Amygdala (tissue), 56 donors: ENCODE measurements around the gene RAB1B.
A peak's percentile ranks its signal among the peaks of the same experiment; 100 is the strongest.

Source experiments
- DNase-seq, 56 donors: peaks; one replicate each; lab custom pipeline; 2025; lab: John Stamatoyannopoulos, UW

RAB1B gene

DNA sequence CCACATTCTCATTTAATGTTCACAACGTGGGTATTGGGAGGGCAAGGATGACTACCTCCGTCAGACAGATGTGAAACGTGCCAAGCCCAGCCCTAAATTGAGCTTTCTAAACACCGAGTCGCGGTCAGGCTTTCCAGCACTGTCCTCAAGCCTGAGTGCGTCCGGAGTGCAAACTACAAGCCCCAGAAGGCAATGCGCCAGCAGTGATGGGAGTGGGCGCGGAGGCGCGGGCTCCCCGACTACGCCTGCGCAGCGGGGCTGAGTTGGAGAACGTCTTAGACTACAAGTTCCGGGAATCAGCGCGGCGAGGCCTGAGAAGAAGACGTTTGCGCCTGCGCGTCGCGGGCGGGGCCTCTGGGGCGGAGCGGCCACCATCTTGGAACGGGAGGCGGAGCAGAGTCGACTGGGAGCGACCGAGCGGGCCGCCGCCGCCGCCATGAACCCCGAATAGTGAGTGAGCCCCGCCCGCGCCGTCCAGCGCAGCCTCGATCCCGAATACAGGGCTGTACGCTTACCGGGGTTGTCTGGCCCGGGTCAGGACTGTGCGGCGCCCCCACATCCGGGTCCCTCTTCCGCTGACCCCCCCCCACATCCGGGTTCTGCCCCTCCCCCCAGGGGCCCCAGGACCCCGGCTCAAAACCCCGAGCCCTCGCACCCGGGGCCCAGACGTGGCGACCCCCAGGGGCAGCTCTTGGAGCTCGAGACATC lies at the start of gene RAB1B:
Gene RAB1B, plus strand, starts transcription at position 396 of the 708 bp plus-strand sequence. Its CDS starts 41 bp downstream, at position 437.
- DNase-seq: peak; percentile 86 to 100 (median 99)

GRCh38 chr11:66218846-66219620 lies 49.4 kb upstream of the RAB1B start:
- DNase-seq: no peak

DNA sequence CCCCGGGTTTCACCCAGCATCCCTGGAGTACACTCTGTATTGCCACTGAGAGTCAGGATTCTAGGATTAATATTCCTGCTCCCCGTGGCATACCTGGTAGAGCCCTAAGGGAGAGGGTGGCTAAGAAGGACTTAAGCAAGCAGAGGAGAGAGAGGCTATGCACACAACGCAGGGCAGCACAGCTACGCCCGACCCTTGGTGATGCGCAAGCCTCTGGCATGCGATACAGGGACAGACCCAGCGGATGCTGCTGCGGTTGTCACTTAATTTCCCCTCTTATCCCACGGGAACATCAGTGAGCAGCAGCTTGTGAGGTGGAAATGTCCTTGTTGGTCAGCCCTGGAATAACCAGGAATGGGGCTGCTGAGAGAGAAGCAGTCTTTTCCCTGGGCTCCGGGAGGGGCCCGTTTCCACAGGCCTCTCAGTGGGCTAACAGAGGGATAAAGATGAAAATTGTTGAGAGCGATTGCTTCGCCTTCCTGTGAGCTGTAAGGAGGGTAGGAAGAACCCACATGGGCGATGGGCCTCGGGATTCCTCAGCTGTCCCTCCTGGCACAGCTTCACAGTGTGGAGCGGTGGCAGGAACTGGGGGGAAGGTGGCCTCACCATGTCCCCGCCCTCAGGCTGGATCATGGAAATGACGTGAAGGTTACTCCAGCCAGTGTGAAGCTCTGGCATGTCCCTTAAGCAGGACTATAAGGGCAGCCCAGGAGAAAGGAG lies 48.4 kb upstream of the RAB1B start:
- DNase-seq: no peak

- no peak for DNase-seq
Observed at GRCh38 chr11:66220566-66220935, 47.9 kb upstream of the RAB1B start.

GRCh38 chr11:66221012-66221411 lies 47.4 kb upstream of the RAB1B start:
- no peak for DNase-seq

DNA sequence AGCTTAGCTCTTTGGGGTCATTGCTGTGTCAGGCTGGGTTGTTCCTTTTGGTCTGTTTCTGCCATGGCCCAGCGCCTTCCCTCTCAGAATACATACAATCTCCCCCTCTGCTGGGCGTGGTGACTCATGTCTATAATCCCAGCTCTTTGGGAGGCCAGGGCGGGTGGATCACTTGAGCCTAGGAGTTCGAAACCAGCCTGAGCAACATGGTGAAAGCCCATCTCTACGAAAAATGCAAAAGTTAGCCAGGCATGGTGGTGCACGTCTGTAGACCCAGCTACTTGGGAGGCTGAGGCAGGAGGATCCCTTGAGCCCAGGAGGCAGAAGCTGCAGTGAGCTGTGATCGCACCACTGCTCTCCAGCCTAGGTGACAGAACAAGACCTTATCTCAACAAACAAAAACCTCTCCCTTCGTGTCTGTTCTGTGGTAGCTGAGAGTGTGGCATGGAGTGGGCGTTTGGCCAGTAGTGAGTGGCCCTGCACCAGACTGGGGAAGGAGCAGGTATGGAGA lies 46.7 kb upstream of the RAB1B start:
- no peak for DNase-seq

DNA sequence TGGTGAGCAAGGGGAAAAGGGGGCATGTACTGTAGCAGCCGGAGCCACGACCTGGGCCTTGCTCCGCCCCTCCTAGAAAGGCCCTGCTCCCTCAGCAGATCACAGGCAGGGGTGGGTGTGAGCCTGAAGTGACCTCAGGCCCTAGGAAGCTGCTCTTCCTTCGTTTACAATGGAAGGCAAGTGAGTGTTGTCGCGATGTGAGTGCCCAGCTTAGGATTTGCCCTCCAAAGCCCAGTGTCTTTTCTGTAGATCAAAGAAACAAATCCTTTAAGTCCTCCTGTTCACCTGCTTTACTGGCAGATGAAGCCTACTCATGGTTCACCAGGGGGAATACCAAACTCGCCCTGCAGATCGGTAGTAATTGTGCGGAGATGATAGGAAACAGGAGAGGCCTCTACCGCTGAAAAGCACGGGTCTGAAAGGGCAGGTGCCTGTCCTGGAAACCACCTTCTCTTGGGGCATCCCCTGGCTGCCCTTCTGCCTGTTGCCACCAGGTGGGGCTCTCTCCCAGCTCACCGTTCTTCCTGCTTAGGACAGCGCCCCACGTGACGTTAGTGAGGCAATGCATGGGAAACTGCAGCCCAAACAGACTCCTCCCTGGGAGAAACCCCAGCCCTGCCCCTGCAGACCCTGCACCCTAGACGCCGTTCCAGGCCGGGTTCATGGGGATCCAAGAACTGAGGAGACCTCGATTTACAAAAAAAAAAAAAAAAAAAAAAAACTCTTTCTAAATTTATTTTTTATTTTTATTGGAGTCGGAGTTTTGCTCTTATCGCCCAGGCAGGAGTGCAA lies 45.9 kb upstream of the RAB1B start:
- peak in 55 of 56 donors; percentile 13 to 90 (median 71) for DNase-seq

DNA sequence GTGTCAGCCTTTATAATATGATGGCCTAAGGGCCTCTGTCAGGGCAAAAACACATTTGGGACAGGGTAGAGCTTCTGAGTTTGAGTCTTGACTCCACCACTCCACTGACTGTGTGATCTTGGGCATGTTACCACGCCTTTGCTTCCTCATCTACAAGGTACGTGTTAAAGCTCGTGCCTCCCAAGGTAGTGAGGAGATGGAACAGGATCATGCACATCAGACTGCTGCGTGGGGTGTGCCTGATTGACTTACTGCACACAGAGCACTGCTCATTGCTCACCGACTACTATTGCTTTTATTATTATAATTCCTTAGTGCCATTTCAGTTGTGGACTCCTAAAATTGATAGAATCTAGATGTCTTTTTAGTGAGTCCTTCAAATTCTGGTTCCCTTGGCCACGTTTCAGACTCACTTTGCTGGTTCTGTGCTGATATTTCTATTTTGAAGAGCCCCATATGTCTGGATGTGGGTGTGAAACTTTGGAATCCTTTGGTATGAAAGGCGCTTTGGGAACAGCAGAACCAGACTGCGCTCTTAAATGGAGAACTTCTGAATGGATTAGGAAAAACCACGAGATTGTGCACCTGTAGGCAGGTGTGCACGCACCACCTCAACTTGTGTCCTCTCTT lies 44.1 kb upstream of the RAB1B start:
- DNase-seq: peak in 1 of 56 donors; percentile 7

DNA sequence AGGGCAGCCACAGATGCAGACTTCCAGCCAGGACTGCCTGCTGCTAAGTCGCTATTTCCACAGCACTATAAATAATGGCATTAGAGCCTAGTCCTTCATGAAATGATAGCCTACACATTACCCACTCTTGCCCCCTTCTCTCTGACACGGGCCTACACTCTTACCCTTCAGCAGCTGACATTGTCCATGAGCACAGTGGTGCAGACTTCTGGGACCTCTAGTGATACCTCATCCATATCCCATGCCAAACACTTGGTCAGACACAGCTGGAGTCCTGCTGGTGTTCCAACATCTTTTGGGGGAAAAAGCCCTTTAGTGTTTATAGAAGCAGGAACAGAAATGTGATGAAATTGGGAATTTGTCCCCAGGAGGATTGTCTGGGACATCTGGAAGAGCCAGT lies 43.4 kb upstream of the RAB1B start:
- no peak for DNase-seq

DNA sequence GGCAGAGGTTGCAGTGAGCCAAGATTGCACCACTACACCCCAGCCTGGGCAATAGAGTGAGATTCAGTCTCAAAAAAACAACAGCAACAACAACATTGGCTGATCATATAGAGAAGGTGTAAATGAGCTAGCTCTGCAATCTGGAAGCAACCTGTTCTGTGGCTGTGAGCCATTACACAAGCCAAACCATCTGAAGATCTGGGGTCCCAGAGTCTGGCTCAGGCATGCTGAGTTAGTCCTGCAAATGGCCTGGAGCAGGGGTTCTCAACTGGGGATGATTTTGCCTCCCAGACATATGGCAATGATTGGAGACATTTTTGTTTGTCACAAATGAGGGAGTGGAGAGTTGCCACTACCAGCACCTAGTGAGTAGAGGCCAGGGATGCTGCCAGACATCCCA lies 42.3 kb upstream of the RAB1B start:
- DNase-seq: no peak

GRCh38 chr11:66227700-66228099 lies 40.7 kb upstream of the RAB1B start:
- no peak for DNase-seq

- no peak for DNase-seq
Observed at GRCh38 chr11:66228521-66228920, 39.9 kb upstream of the RAB1B start.

DNA sequence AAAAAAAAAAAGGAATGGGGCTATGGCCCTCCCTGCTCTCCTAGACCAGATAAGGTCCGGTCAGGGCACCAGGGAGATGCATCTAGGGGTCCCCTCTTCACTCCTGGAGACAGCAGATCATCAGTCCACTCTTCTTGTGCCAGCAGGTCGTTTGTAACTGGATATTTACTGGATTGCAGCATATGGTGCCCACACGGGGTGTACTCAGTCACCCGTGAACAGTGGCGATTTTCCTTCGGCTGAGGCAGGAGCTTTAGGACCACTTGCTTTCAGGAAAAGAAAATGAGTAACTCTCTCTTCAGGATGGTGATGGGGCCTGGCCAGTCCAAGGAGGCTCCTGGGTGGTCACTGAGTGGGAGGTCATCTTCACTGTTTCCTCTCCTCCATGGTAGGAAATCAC lies 38.3 kb upstream of the RAB1B start:
- DNase-seq: no peak

GRCh38 chr11:66230978-66231377 lies 37.5 kb upstream of the RAB1B start:
- DNase-seq: no peak

- no peak for DNase-seq
Observed at GRCh38 chr11:66231561-66231960, 36.9 kb upstream of the RAB1B start.

DNA sequence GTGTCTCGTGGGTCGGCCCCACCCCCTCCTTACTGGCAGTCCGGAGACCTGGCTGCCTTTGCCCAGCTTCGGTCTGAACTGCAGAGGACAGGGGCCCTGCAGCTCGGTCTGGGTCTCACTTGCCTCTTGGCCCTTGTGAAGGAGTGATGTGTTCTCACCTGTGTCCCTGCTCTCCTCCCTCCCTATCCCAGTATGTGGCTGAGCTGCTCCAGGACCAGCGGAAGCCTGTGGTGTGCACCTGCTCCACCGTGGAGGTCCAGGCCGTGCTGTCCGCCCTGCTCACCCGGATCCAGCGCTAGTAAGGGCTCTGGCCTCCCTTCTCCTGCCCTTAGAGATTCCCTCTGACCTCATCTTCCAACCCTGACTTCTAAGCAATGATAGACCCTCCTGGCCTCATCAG lies 35.7 kb upstream of the RAB1B start:
- no peak for DNase-seq

GRCh38 chr11:66233301-66233700 lies 35.1 kb upstream of the RAB1B start:
- DNase-seq: no peak

DNA sequence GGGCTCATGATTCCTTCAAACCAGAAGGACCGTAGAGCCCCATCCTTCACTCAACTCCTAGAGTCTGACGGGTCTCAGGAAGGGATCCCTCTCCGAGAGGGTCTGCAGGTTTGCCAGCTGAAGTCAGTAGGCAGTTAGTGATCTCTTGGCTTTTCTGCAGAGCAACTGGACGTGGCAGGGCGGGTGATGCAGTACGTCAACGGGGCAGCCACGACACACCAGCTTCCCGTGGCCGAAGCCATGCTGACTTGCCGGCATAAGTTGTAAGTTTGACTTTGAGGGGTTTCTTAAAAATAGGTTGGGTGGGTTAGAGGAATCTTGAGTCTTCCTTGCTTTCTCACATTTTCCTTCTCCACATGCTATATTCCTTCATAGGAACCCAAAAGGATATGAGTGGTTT lies 33.3 kb upstream of the RAB1B start:
- DNase-seq: no peak

- DNase-seq: no peak
Observed at GRCh38 chr11:66237867-66238266, 30.6 kb upstream of the RAB1B start.
